Natural killer cell treated with Interleukin-12 subunit alpha and Interleukin-12 subunit beta and Interleukin-15 and Interleukin-18, amount 100 ng/mL, for 72 hours (primary cell): ENCODE measurements around the gene FNDC3B. TPM values are rescaled to one million over a fixed set of nuclear protein-coding genes. Genes with fewer than 3 reads are reported as not detected.

Experiments
- ATAC-seq, 2 donors: fragments of 150-1000 bp; cut with Tn5 transposase in 1 of 2; sonication (Bioruptor Pico), chemical (Tn5 transposase) in 1 of 2; 2 replicates each; pipeline ENCODE4 v1.10.0; 2021
- DNase-seq: peaks from one replicate; pipeline ENCODE4 v3.0.0; 2022; ENCODE audit warnings: low spot score
- H3K27ac Mint-ChIP-seq, 2 donors: 1 replicate in 1 of 2; 2 replicates in 1 of 2; pipeline ENCODE4 v1.8.0; 2022; ENCODE audit warnings: mixed read lengths in 2 of 2, mild to moderate bottlenecking in 1 of 2, moderate library complexity in 1 of 2
- H3K27me3 Mint-ChIP-seq, 2 donors: 1 replicate in 1 of 2; 2 replicates in 1 of 2; pipeline ENCODE4 v1.8.0; 2022; ENCODE audit warnings: mixed read lengths in 2 of 2
- H3K36me3 Mint-ChIP-seq: one replicate; pipeline ENCODE4 v1.8.0; 2022; ENCODE audit warnings: mixed read lengths
- H3K4me1 Mint-ChIP-seq, 2 donors: 1 replicate in 1 of 2; 2 replicates in 1 of 2; pipeline ENCODE4 v1.8.0; 2022; ENCODE audit warnings: low read depth in 2 of 2, mixed read lengths in 2 of 2, mild to moderate bottlenecking in 1 of 2
- H3K4me3 Mint-ChIP-seq: one replicate; pipeline ENCODE4 v1.8.0; 2022; ENCODE audit warnings: mixed read lengths
- H3K9me3 Mint-ChIP-seq: 2 replicates; pipeline ENCODE4 v1.8.0; 2022; ENCODE audit warnings: mixed read lengths
- total RNA-seq, 2 donors: library from RNA; stranded (reverse); gene quantifications; one replicate each; pipeline ENCODE4 v1.2.3, GENCODE V29; 2022

The FNDC3B gene
- total RNA-seq, 2 donors from 2014 or later = 149 to 217 TPM

- H3K27ac Mint-ChIP-seq = peak overlapping the region in 1 of 2 donors; percentile 21
- ATAC-seq (no peak), DNase-seq (no peak)
- peaks cover 7% of the 10 kb centered on the region for H3K36me3 Mint-ChIP-seq
- H3K4me3 Mint-ChIP-seq = no peak overlapping the region
- peaks cover 66 to 79% of the 10 kb centered on the region in 2 donors for H3K4me1 Mint-ChIP-seq
- no peaks in the 10 kb centered on the region for H3K27me3 Mint-ChIP-seq
- H3K9me3 Mint-ChIP-seq = no peaks in the 10 kb centered on the region
Measured at GRCh38 chr3:172066880-172067796, 27.8 kb downstream of the FNDC3B start.

DNA sequence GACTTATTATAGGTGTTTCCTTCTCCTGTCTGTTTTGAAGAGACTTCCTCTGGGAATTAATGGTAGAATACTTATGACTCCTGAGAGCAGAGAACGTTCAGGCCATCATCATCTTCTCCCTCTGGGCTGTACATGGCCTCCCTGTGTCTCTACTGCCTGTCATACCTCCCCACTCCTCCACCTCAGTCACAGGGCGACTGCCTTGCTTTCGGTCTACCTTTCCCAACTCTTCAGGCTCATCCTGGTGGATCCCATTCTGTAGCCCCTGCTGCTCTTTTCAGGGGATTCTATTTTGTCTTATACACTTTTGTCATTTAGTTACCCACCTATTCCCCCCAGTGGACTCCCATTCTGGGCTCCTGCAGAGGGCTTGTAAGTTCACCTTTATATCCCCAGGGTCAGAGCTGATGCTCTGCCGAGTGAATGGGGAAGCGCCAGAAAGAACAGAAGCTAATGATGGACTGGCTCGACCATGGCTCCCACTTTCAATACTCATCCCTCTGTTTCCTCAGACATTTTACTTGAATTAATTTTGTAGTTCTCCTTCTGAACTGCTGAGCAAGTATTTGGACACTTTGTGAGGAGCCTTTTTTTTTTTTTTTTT lies 28.6 kb downstream of the FNDC3B start:
- no peaks in the 10 kb centered on the region for H3K9me3 Mint-ChIP-seq
- H3K27me3 Mint-ChIP-seq = no peaks in the 10 kb centered on the region
- ATAC-seq = no peak
- peaks cover 7% of the 10 kb centered on the region for H3K36me3 Mint-ChIP-seq
- peaks cover 64 to 77% of the 10 kb centered on the region in 2 donors for H3K4me1 Mint-ChIP-seq
- H3K4me3 Mint-ChIP-seq = peak overlapping the region; percentile 2
- DNase-seq = no peak
- H3K27ac Mint-ChIP-seq = peak overlapping the region in 1 of 2 donors; percentile 73

DNA sequence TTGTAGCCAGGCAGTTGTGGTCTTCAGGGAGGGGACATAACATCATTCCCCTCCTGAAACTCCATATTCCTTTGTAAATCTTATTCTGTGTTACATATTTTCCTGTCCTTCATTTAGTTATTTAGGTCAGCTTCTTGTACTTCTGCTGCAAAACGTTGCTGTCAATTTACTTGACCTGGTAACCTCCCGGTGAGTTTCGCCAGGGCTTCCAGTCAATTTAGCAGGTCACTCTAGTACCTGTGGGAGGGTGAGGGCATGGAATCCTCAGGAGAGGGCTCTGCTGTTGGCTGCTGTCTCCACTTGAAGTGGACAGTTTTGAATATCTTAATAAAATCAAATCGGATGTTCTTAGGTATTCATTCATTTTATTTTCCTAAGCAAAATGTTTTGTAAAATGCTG lies 29.6 kb downstream of the FNDC3B start:
- Mint-ChIP-seq H3K27me3 (no peaks in the 10 kb centered on the region), H3K9me3 (no peaks in the 10 kb centered on the region), H3K4me3 (no peak overlapping the region), H3K36me3 (peaks cover 4% of the 10 kb centered on the region), H3K27ac (peak overlapping the region; percentile 31 to 73), H3K4me1 (peaks cover 64 to 77% of the 10 kb centered on the region in 2 donors)
- no peak for ATAC-seq
- DNase-seq = no peak

- Mint-ChIP-seq H3K27ac (no peak overlapping the region), H3K9me3 (no peaks in the 10 kb centered on the region), H3K4me3 (no peak overlapping the region), H3K4me1 (peaks cover 66 to 78% of the 10 kb centered on the region in 2 donors), H3K27me3 (no peaks in the 10 kb centered on the region), H3K36me3 (peaks cover 4% of the 10 kb centered on the region)
- no peak for ATAC-seq
- DNase-seq = no peak
Measured at GRCh38 chr3:172069478-172069877, 30.1 kb downstream of the FNDC3B start.

DNA sequence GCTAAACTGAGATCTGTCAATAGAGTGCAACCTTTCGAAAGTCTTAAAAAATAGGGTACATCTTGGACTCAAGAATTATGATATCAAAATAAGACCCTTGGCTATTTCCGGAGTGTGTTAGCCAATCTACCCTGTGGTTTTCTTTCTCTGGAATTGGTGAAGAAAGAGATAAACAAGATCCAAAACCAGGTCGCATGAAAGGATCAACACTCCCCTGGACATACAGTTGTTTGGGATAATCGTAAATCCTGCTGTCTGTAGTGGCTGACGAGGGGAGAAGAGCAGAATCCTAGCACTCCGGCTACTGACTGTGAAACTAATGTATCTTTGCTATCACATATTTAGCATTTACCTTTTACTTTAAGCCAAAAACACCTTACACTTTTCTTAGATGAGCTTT lies 30.9 kb downstream of the FNDC3B start:
- Mint-ChIP-seq H3K4me3 (no peak overlapping the region), H3K27me3 (no peaks in the 10 kb centered on the region), H3K27ac (no peak overlapping the region), H3K9me3 (no peaks in the 10 kb centered on the region), H3K36me3 (peaks cover 4% of the 10 kb centered on the region), H3K4me1 (peaks cover 65 to 74% of the 10 kb centered on the region in 2 donors)
- ATAC-seq = no peak
- DNase-seq = no peak

GRCh38 chr3:172070802-172071201 lies 31.4 kb downstream of the FNDC3B start:
- Mint-ChIP-seq H3K4me3 (no peak overlapping the region), H3K27me3 (no peaks in the 10 kb centered on the region), H3K9me3 (no peaks in the 10 kb centered on the region), H3K4me1 (peaks cover 62 to 74% of the 10 kb centered on the region in 2 donors), H3K36me3 (peaks cover 4% of the 10 kb centered on the region), H3K27ac (no peak overlapping the region)
- DNase-seq = no peak
- ATAC-seq = no peak

DNA sequence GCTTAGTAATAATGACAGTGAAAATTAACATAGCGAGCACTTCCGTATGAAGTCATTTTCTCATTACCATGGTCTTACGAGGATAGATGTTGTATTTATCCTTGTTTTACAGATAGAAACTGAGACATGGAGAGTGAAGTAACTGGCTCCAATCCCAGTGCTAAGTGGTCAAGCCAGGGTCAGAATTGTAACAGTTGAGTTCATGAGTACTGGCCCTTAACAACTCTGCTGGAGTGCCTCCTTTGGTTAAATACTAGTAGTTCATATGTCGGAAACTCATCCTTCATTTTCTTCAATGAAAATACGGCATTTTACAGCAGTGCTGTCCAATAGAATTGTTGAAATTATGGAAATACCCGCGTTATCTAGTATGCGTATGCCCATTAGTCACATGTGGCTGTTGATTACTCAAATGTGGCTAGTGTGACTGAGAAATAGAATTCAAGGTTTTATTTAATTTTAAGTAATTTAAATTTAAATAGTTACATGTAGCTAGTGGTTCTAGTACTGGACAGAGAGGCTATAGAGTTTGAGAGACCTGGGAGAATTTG lies 32.5 kb downstream of the FNDC3B start:
- Mint-ChIP-seq H3K4me3 (no peak overlapping the region), H3K36me3 (peaks cover 4% of the 10 kb centered on the region), H3K9me3 (no peaks in the 10 kb centered on the region), H3K4me1 (peaks cover 60 to 75% of the 10 kb centered on the region in 2 donors), H3K27me3 (no peaks in the 10 kb centered on the region), H3K27ac (peak overlapping the region in 1 of 2 donors; percentile 43)
- DNase-seq = no peak
- peak; percentile 28 to 36 for ATAC-seq

DNA sequence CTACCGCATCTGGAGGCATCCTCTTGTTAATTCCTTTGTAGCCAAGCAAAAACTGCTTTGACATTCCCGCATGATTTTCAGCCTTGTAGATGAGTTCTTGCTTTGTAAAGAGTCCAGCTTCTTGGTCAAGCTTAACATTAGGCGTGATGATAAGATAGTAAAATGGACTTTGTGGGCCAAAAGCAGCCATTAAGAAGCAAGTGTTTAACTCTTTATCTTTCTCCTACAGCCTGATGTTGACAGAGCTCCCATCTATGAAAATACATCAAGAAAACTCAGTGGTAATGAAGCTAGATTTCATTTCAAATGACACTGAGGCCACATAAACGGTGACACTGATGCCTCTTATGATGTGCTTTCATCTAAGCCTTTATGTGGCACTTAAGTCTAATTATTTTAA lies 33.2 kb downstream of the FNDC3B start:
- peaks cover 56 to 69% of the 10 kb centered on the region in 2 donors for H3K4me1 Mint-ChIP-seq
- H3K27ac Mint-ChIP-seq = peak overlapping the region in 1 of 2 donors; percentile 69
- no peak overlapping the region for H3K4me3 Mint-ChIP-seq
- no peaks in the 10 kb centered on the region for H3K9me3 Mint-ChIP-seq
- no peaks in the 10 kb centered on the region for H3K27me3 Mint-ChIP-seq
- ATAC-seq = no peak
- DNase-seq = no peak
- peaks cover 4% of the 10 kb centered on the region for H3K36me3 Mint-ChIP-seq

DNA sequence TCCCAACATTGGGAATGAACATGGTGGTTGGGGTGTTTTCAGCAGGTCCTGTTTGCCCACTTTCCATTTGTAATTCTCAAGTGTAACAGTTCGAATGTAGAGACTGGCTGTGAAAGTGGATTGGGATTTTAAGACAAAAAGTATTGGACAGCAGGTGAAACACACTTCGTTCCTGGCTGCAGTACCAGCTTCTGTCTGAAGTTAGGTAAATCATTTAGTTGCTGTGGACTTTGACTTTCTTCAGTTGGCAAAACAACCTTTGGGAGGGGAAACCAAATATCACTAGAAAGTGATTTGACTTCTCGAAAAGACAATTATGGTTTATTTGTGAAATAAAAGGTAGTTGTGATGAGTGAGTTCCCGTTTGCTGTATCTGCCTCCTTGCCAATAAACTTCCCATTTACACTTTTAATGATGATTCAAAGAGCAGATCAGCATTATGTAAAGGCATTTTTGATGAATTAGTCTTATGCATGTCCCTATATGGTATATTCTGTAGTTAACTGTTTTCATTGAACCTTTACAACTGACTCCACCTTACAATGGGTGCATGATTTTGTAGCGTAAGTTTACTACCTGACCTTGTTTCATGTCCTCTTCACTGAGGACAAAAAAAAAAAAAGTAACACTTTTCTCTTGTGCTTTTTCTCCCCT lies 34.0 kb downstream of the FNDC3B start:
- peak overlapping the region; percentile 41 to 69 for H3K27ac Mint-ChIP-seq
- peak overlapping the region; percentile 3 for H3K4me3 Mint-ChIP-seq
- DNase-seq = no peak
- peaks cover 4% of the 10 kb centered on the region for H3K36me3 Mint-ChIP-seq
- H3K4me1 Mint-ChIP-seq = peaks cover 55 to 66% of the 10 kb centered on the region in 2 donors
- no peaks in the 10 kb centered on the region for H3K27me3 Mint-ChIP-seq
- ATAC-seq = no peak
- no peaks in the 10 kb centered on the region for H3K9me3 Mint-ChIP-seq

DNA sequence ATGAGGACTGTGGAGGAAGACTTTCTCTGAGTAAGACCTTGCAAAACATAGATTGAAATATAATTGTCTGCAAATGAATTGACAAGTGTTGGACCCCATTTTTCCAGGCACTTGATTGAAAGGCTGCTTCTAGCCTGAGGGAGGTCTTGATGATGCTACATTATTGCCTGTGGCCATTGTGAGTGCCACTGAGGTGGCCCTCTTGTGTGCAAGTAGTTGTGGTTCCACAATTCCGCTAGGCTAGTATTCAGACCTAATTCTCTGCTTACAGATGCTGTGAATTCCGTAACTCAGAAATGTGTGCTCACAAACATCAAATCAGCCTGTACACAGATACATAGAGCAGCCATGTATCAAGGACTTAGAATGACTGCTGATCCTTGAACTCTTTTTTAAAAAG lies 34.7 kb downstream of the FNDC3B start:
- H3K4me3 Mint-ChIP-seq = peak overlapping the region; percentile 17
- H3K27ac Mint-ChIP-seq = peak overlapping the region; percentile 41 to 69
- peaks cover 57 to 68% of the 10 kb centered on the region in 2 donors for H3K4me1 Mint-ChIP-seq
- H3K36me3 Mint-ChIP-seq = peaks cover 6% of the 10 kb centered on the region
- no peaks in the 10 kb centered on the region for H3K9me3 Mint-ChIP-seq
- H3K27me3 Mint-ChIP-seq = no peaks in the 10 kb centered on the region
- ATAC-seq (no peak), DNase-seq (no peak)

DNA sequence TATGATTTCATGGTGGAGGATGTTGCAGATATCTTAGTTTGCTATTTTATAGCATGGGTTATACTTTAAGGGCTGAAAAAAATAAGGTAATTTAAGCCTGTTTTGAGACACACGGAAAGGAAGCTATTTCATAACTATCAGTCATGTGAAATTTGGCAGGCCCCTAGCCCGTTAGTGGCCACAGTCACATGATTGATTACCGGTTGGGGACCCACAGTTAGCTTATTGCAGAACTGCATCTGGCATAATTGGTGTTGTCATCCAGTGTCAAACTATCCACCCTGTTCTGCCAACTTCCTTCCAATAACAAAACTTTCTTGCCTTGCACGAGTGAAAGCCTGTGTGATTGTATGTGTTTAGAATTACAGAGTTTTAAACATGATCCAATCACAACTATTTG lies 35.2 kb downstream of the FNDC3B start:
- H3K27ac Mint-ChIP-seq = peak overlapping the region; percentile 41 to 69
- peaks cover 60 to 70% of the 10 kb centered on the region in 2 donors for H3K4me1 Mint-ChIP-seq
- H3K9me3 Mint-ChIP-seq = no peaks in the 10 kb centered on the region
- ATAC-seq (peak; percentile 53 to 84), DNase-seq (no peak)
- H3K27me3 Mint-ChIP-seq = no peaks in the 10 kb centered on the region
- peak overlapping the region; percentile 17 for H3K4me3 Mint-ChIP-seq
- peaks cover 9% of the 10 kb centered on the region for H3K36me3 Mint-ChIP-seq

GRCh38 chr3:172076212-172076611 lies 36.8 kb downstream of the FNDC3B start:
- Mint-ChIP-seq H3K9me3 (no peaks in the 10 kb centered on the region), H3K4me3 (no peak overlapping the region), H3K27ac (peak overlapping the region in 1 of 2 donors; percentile 39), H3K4me1 (peaks cover 58 to 59% of the 10 kb centered on the region in 2 donors), H3K27me3 (no peaks in the 10 kb centered on the region), H3K36me3 (peaks cover 9% of the 10 kb centered on the region)
- ATAC-seq (no peak), DNase-seq (no peak)

DNA sequence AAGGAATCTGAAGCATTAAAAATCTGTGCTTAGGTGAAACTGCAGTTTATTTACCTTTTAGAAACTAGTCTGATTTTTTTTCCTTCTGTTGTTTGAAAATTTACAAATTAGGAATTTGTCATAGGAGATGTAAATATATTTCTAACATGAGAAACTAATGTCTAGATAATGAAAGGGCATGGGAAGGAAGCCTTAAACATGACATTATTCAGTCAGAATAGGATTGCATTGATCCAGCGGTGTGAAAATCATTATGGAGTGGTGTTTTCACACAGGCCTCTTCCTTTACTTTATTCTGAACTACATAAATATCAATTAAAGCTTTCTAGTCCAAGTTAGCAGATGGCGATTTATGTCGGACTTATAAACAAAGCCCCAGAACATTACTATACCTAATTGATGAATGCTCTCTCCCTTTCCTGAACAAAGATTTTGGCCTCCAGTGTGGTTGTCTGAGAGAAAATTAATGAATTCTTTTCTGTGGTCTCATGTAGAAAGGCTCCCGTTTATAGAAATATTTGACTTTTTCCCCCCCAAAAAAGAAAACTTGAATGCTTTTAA lies 37.9 kb downstream of the FNDC3B start:
- Mint-ChIP-seq H3K27me3 (no peaks in the 10 kb centered on the region), H3K9me3 (no peaks in the 10 kb centered on the region), H3K4me3 (no peak overlapping the region), H3K36me3 (peaks cover 9% of the 10 kb centered on the region), H3K27ac (peak overlapping the region in 1 of 2 donors; percentile 33), H3K4me1 (peaks cover 50 to 54% of the 10 kb centered on the region in 2 donors)
- ATAC-seq = no peak
- no peak for DNase-seq
